HG03342 (cell line): ENCODE results near the gene CD52.
A peak's percentile ranks its signal among the peaks of the same experiment; 100 is the strongest.

Experiments used
- ATAC-seq: cut with Tn5 transposase; IDR thresholded peaks from one replicate; pipeline ENCODE4 v1.9.1; 2021; ENCODE audit warnings: mild to moderate bottlenecking, moderate library complexity; ENCODE audit not compliant: unreplicated experiment

CD52 gene

DNA sequence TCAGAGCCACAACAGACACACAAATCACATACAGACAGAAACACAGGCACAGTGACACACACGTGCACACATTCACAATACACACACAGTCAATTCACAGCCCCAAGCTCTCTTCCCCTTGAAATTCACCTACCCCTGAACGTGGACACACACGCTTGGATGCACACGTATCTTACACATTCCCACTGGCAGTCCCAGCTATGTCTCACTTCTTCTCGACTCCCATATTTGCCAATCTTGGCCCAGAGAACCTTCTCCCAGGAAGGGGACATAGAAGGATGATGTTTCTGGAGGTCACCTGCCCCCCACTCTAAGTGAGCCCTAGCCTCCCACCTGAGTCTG lies 34.6 kb downstream of the CD52 start:
- ATAC-seq, result no peak

DNA sequence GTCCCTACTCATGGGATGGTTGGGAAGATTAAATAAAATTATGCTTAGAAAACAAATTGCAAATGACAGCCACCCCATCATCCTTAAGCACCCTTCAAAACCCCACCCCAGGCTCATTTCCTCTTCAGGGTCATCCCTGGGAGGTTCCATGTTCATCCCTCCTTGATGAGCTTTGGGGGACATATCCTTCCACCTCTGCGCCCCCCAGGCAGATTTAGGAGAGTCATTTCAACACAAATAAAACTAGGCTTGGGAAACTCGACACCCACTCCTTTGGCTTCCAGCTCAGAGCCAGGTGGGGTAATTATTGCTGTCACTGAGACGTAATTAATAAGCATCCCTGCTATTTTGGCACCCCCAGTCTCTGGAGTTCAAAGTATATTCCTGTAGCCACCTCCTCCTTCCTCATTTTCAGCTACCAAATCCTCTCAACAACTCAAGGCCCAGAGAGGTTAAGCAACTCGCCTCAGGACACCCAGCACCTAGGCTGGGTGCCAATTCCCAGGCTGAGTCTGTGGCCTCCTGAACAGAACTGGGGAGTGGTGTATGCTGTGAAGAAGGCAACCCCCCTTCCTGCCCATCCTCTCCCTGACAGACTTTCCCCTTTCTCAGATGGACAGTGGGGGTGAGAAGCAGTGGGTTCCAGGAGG lies 35.6 kb downstream of the CD52 start:
- ATAC-seq, result no peak

DNA sequence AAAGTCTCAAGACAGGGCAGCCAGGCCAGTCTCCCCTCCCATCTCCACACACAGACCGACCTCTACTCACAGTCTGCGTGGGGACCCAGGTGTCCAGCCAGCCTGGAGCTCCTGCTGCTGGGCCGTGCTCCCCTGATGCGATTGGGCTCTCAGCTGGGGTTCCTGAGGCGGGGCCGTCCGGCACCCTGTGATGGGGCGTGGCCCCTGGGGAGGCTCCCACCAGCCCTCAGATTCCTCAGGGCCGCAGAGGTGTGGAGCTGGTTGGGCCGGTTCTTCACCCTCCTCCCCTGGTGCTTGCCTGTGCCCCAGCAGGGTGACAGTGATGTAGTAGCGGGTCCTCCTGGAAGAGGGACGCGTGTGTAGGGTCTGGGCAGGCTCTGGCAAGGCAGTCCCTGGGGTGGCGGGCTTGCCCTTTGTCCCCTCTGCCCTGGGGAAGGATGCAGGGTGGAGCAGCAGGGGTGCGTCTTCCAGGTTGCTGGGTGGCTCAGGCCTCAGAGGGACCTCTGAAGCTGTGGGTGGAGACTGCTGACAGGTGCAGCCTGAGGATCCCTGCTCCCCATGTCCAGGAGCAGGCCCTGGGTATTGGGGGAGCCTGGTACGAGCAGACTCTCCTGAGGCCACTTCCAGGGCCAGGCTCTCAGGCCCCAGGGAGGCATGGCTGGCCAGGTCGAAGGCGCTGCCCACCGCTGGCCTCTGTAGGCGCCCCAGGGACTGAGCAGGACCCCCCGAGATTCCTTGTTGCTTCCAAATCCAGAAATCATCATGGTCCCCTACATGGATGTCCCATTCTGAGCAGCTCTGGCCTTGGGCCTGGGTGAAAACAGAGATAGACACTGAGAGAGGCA lies 36.4 kb downstream of the CD52 start, which contains the start of gene CRYBG2:
Gene CRYBG2 (minus strand): TSS at position 155 of the 845 bp plus-strand sequence. CDS start 7,473 bp downstream, outside the sequence.
- ATAC-seq, result no peak

DNA sequence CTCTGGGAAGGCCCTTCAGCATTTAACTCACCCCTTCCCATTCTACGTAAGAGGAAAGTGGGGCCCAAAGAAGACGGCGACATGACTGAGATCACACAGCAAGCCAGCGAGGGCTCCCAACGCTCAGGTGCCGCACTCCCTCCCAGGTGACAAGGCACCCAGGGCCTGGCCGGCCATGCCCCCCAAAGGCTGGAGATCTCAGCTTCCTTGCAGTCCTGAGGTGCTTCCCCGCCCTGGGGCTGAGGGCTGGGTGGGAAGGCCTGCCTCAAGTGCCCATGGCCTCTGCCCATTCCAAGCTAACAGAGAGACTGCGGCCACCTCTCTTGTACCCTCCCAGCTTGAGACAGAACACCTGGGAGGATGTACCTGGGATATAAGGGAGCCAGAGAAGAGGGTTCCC lies 37.2 kb downstream of the CD52 start:
- ATAC-seq, result no peak

DNA sequence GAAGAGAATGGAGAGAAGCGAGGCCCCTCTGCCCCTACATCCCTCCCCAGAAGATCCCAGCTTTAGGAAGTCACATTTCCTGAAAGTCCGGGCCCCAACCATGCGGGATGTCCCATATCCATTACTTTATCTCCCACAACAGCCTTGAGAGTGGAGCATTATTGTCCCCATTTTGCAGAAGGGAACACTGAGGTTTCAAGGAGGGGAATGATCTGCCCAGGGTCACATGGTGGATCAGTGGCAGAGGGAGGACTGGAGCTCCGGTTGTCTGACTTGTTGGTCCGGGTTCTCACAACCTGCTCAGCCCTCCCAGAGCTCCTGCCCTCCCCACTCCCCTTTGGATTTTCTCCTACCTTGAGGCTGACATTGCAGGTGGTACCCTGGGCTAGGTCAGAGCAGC lies 38.3 kb downstream of the CD52 start:
- ATAC-seq, result no peak

DNA sequence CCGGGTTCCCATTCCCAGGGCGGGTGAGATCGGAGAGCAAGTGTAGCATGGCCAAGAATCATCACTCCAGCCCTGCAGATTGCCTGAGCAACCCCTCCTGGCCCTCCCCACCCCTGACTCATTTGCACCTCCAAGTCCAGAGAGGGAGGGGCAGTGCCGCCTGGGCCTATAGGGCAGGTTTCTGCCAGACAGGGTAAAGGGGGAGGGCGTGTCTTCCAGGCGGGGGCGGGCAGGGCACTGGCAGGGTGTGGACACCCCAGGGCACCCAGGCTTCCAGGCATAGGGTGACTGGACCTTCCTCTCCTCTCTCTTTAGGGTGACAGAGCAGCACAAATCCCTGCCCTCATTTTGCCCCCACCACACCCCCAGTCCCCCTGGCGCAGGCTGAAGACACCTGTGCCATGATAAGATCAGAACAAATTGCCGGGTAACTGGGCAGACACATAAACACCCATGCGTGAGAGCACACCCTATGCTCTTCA lies 39.4 kb downstream of the CD52 start:
- no peak for ATAC-seq

DNA sequence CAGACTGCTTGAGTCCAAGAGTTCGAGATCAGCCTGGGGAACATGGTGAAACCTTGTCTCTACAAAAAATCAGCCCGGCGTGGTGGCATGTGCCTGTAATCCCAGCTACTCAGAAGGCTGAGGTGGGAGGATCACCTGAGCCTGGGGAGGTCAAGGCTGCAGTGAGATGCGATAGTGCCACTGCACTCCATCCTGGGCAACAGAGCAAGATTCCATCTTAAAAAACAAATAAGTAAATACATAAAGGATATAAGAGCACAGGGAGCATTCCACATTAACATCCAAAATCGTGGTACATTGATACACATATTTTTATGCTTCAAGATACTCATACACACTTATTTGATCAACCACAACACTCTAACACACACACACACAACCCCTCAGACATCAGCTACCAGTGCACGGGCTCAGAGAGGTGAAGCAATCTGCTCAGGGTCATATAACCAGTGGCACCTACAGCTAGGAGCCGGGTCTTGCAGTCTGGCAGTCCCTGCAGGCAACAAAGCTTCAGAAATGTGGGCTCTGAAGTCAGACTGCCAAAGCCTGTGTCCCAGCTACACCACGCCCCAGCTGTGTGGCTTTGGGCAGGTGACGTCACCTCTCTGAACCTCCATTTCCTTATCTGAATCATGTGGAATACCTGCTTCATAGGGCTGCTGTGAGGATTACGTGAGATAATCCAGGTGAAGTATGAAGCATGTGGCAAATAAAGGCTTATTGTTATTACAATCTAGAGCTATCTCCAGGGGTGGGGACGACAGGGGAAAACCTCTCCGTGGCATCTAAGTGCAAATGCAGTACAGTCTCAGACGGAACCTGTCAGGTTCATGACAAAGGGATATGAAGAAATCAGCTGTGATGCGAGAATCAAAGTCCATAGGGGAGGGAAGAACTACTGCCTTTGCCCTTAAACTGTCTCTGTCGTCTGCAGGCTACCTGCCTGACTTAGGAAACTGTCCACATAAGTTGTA lies 40.9 kb downstream of the CD52 start:
- ATAC-seq, result no peak

DNA sequence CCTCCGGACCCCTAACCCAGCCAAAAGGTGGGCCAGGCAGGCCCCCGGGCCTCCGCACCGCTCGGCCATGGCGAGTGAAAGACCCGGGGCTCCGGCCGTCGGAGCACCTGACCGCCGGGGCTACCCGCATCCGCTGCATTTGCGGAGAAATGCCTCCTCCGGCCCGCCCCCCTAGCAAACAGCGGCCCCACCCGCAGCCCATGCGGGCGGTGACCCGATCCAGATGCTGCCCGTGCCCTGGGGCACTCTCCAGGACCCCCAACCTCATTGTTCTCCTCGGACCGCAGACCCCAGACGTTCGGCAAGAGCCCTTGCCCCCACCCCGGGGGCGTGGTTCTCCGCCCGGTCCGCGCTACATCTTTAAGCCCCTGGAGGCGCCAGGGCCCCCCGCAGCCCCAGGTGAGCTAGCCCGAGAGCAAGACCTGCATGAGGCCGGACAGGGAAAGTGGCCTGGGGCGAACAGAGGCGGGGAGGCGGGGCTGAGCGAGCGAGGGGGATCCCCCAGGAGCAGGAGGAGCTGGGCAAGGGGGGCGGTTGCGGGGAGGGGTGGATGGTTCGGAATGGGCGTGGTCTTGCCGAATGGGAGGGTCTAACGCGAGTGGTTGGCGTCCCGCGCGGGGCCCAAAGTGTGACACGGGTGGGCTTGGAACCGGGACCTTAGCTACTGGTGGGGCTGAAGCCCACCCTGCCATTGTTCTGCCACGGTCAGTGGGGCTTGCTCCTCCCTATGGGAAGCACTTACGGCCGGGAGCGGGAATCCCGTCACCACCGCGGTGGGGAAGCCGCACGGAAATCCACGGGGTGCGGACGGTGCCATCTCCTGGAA lies 42.4 kb downstream of the CD52 start:
- no peak for ATAC-seq

DNA sequence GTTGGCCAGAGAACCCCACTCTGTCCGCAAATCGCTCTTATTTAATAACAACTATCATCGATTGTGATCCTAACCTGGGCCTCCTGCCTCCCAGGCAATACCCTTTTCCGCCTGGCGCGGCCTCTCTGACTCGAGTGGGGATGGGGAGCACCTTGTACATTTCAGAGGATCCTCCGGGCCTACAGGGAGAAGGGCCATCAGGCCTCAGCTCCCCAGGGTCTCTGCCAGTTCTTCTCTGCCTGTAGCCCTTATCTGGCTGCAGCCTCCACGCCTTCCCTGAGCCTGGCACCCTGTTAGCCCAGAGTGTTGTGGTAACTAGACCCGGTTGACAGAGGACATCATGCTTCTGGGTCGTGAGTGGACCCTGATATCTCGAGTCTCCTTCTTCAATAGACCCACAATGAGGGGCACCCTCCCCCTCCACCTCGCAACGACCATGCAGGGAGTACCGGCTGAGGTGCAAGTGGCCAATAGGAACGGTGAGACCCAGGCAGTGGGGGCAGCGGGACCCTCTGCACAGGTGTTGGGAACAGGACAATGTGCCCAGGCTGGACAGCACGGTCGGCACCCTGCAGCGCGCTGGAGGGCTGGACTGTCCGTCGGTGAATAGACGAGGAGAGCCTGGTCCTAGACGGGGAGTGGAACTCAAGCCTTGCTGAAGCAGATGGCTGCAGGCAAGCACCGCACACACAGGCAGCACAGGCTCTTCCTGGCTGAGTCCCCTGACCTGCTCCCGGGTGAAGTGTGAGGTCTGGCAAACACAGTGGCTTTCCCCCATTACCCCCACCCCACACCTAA lies 43.2 kb downstream of the CD52 start:
- no peak for ATAC-seq

DNA sequence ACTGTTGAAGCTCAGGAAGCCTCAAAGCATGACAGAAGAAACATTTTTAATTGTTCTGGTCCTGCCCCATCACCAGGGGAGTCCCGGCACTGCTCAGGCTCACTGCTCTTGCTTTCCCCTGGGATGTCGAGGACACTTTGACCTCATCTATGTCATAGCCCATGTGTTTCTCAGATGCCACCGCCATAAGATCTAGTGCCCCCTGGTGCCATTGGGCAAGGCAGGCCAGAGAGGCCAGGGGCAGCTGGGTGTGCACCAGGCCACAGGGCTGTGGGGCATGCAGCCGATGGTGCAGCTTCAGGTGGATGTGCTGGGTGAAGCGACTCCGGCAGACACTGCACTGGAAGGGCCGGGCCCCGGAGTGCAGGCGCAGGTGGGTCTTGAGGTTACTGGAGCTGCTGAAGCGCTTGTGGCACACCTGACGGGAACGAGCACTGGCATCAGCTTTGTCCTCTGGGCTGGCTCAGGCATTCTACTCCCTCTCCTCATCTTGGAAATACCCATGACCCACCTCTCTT lies 43.9 kb downstream of the CD52 start:
- no peak for ATAC-seq

DNA sequence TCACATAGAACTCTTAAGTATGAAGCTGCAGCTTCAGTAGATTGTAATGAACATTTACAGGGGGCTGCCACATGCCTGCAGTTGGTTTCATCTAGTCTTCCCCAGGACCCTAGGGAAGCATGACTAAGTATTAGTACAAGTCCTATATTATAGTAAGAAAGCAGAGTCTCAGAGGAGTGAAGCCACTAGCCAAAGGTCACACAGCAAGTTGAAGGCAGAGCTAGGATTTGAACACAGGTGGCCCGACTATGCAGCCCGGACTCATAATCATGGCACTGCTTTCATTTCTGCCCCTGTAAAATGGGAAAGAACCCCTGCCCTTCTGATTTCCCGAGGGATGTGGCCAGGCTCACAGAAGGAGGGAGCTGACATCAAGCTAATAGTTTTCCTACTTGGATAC lies 44.6 kb downstream of the CD52 start:
- no peak for ATAC-seq

DNA sequence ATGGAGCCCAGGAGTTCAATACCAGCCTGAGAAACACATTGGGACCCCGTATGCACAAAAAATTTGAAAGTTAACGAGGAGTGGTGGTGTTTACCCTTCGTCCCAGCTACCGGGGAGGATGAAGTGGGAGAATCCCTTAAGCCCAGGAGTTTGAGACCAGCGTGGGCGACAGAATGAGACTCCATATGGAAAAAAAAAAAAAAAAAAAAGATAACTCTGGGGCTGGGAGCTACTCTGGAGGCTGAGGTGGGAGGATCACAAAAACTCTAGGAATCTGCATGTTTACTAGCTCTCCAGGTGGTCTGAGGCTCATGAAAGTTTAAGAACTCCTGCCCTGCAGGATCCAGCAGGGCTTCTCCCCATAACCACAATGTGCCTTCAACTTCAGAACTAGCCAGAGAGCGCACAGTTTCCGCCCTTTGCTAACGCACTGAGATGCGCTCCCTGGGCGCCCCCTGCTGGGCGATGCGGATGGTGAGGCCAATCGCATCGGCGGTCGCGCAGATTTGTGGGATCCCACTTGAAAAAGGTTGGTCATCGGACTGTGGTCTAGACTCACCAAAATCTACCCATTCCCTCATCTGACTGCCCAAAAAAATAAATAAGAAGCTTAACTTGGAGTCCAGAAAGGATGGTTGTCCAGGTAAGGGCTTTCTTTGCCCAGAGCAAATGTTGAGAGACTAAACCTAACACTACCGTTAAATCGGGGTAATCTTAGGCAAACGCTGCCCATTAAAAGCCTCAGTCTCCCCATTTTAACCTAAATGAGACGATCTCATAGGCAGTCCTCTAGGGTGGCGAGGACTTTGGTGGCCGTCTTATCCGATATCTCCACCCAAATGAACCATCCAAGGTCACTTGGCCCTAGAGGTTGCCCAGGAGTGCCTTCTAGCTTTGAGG lies 46.0 kb downstream of the CD52 start:
- peak; percentile 53 for ATAC-seq

DNA sequence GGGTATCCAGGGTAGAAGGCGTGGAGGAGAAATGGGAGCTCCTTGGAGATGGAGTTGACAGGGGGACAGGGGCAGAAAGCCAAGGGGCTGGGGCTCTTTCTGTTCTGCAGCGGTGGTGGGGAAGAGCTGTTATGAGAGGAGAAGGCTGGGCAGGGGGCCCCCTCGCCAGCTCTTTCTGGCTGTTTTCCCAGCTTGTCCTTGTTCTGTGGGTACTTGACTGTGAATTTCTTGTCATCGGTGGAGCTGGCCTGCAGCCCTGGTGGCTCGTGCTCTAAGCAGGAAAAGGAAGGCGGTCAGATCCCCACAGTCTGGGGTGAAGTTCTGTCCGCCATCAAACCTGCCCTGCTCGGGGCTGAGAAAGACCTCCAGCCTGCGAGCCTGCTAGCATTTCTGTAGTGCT lies 47.2 kb downstream of the CD52 start:
- no peak for ATAC-seq

DNA sequence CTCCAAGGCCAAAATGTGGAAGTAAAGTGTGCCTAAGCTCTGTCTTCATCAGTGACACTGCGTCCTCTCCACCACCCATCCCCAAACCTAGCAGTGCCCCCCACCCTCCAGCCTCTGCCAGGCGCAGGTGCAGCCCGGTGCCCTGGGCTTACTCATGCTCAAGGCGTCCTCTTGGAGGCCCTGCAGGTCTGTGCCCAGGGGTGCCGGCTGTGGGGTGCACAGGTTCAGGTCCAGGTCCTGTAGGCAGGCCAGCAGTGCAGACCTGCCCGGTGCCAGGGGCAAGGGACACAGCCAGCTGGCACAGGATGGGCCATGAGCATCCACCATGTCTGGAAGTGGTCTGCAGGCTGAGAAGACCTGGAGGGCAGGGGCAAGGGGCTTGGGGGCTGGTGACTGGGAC lies 49.7 kb downstream of the CD52 start:
- ATAC-seq, result no peak

DNA sequence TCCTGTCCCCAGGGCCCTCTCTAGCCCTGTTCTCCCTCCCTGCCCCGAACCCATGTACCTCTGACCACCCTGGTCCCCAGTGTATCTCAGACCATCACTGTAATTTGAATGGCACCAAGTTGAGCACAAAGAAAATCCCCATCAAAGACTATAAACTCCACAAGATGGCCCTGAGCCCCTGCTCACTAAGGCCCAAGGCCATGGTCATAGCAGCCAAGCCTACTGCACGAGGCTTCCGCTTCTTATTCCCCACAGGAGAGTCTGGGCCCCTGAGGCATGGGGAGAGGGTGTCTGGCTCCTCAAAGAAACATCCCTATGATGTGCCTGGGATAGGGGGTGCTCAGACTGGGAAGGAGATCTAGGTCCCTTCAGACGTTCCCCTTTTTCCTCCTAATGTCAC lies 50.2 kb downstream of the CD52 start:
- no peak for ATAC-seq

DNA sequence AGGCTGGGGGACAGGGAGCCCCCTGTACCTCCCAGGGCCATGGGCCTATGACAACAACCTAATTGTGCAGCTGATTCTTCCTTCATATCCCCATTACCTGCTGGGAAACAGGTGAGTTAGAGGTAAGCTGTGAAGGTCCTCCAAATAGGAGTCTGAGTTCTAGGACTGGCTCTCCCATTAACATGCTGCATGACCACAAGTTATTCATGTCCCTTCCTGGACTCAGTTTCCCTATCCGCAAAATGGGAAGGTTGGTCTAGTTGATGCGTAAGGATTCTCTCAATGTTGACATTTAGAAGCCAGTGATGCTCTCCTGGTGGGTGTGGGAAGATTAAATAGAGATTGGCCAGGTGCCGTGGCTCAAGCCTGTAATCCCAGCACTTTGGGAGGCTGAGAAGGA lies 50.7 kb downstream of the CD52 start:
- no peak for ATAC-seq
